Measurements from ENCODE around the gene RGS17. TPM values are rescaled to one million over a fixed set of nuclear protein-coding genes. Genes with fewer than 3 reads are reported as not detected.

RGS17 gene
- total RNA-seq, 2 donors from 2014 or later: 0.26 to 0.45 TPM

- Mint-ChIP-seq H3K27me3 (peaks cover 0 to 14% of the 10 kb centered on the region in 2 donors), H3K4me3 (no peak overlapping the region), H3K9me3 (peaks cover 6% of the 10 kb centered on the region), H3K36me3 (peaks cover 9% of the 10 kb centered on the region), H3K4me1 (ENCODE audit: low read depth in 2 of 2) (no peaks in the 10 kb centered on the region), H3K27ac (no peak overlapping the region)
- ATAC-seq (no peak), DNase-seq (ENCODE audit: low spot score) (no peak)
Observed at GRCh38 chr6:153059757-153060156, 71.3 kb downstream of the RGS17 start.

- no peaks in the 10 kb centered on the region for H3K4me1 Mint-ChIP-seq (ENCODE audit: low read depth in 2 of 2)
- DNase-seq (ENCODE audit: low spot score) (no peak), ATAC-seq (no peak)
- no peak overlapping the region for H3K4me3 Mint-ChIP-seq
- peaks cover 0 to 10% of the 10 kb centered on the region in 2 donors for H3K27me3 Mint-ChIP-seq
- H3K27ac Mint-ChIP-seq: no peak overlapping the region
- peaks cover 9% of the 10 kb centered on the region for H3K36me3 Mint-ChIP-seq
- peaks cover 3% of the 10 kb centered on the region for H3K9me3 Mint-ChIP-seq
Observed at GRCh38 chr6:153059311-153059710, 71.8 kb downstream of the RGS17 start.

GRCh38 chr6:153058909-153059308 lies 72.2 kb downstream of the RGS17 start:
- DNase-seq (ENCODE audit: low spot score): no peak
- ATAC-seq: no peak
- Mint-ChIP-seq H3K4me3 (no peak overlapping the region), H3K4me1 (ENCODE audit: low read depth in 2 of 2) (no peaks in the 10 kb centered on the region), H3K9me3 (peaks cover 3% of the 10 kb centered on the region), H3K27ac (no peak overlapping the region), H3K27me3 (peaks cover 0 to 9% of the 10 kb centered on the region in 2 donors), H3K36me3 (peaks cover 9% of the 10 kb centered on the region)

DNA sequence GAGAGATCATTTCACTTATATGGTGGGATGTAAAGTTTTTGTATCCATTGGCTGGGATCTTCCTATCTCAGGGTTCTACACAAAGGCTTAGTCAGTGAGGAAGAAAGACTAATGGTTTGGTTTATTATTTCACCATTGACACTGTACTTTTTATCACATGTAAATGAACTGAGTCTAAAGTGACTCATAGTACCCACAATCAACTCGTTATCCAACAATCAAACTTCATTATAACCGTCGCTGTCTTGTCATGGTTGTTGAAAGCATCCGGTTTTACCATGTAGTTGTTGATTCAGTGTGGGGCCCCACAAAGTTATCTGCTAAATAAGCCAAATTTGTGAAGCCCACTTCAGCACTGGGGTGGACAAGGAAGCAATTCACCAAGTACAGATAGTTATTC lies 72.8 kb downstream of the RGS17 start:
- H3K9me3 Mint-ChIP-seq: peaks cover 2% of the 10 kb centered on the region
- no peaks in the 10 kb centered on the region for H3K4me1 Mint-ChIP-seq (ENCODE audit: low read depth in 2 of 2)
- H3K4me3 Mint-ChIP-seq: no peak overlapping the region
- ATAC-seq: peak in 1 of 2 donors; percentile 51
- peaks cover 5% of the 10 kb centered on the region for H3K36me3 Mint-ChIP-seq
- H3K27ac Mint-ChIP-seq: no peak overlapping the region
- DNase-seq (ENCODE audit: low spot score): no peak
- peaks cover 0 to 9% of the 10 kb centered on the region in 2 donors for H3K27me3 Mint-ChIP-seq

- DNase-seq (ENCODE audit: low spot score) (no peak), ATAC-seq (no peak)
- Mint-ChIP-seq H3K27me3 (peaks cover 5 to 15% of the 10 kb centered on the region in 2 donors), H3K36me3 (no peaks in the 10 kb centered on the region), H3K9me3 (no peaks in the 10 kb centered on the region), H3K4me3 (no peak overlapping the region), H3K27ac (no peak overlapping the region), H3K4me1 (ENCODE audit: low read depth in 2 of 2) (no peaks in the 10 kb centered on the region)
Observed at GRCh38 chr6:153056308-153056707, 74.8 kb downstream of the RGS17 start.

- no peaks in the 10 kb centered on the region for H3K4me1 Mint-ChIP-seq (ENCODE audit: low read depth in 2 of 2)
- H3K27ac Mint-ChIP-seq: no peak overlapping the region
- peaks cover 9% of the 10 kb centered on the region for H3K9me3 Mint-ChIP-seq
- ATAC-seq (no peak), DNase-seq (ENCODE audit: low spot score) (no peak)
- peaks cover 5 to 17% of the 10 kb centered on the region in 2 donors for H3K27me3 Mint-ChIP-seq
- H3K4me3 Mint-ChIP-seq: no peak overlapping the region
- H3K36me3 Mint-ChIP-seq: no peaks in the 10 kb centered on the region
Observed at GRCh38 chr6:153051801-153052200, 79.3 kb downstream of the RGS17 start.

DNA sequence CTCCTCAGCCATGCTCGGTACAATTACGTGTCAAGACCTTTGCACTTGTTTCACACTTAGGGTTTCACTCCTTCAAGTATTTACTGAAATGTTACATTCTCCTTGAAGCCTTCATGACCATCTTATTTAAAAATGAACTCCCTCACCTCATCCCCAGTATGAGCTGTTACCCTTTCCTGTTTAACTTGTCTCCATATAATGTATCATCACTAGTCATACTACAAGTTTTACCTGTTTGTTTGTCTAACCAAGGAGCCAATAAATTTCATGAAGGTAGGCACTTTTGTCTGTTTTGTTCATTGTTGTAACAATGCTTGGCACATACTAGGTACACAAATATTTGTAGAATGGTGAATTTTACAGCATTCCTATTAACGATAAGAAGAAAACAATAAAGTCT lies 82.5 kb downstream of the RGS17 start:
- peaks cover 5 to 8% of the 10 kb centered on the region in 2 donors for H3K27me3 Mint-ChIP-seq
- no peak for ATAC-seq
- no peaks in the 10 kb centered on the region for H3K36me3 Mint-ChIP-seq

DNA sequence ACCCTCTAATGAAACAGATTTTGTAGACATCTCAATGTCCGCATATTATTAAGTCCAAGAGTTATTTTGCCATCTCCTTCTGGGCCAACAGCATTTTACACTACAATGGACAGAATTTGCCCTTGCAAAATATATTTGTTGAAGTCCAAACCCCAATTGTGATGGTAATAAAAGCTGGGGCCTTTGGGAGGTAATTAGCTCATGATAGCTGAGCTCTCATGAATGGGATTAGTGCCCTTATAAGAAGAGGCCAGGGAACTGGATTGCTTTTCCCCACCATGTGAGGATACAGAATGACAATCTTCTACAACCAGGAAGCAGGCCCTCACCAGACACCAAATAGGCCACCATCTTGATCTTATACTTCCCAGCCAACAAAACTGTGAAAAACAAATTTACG lies 83.7 kb downstream of the RGS17 start:
- Mint-ChIP-seq H3K27me3 (peaks cover 5 to 8% of the 10 kb centered on the region in 2 donors), H3K4me3 (no peak overlapping the region), H3K9me3 (peaks cover 9% of the 10 kb centered on the region), H3K4me1 (ENCODE audit: low read depth in 2 of 2) (no peaks in the 10 kb centered on the region), H3K27ac (no peak overlapping the region), H3K36me3 (no peaks in the 10 kb centered on the region)
- no peak for DNase-seq (ENCODE audit: low spot score)
- no peak for ATAC-seq

More for the DNA sequence above, 82.5 kb downstream of the RGS17 start:
- DNase-seq (ENCODE audit: low spot score): no peak
- Mint-ChIP-seq H3K27ac (no peak overlapping the region), H3K9me3 (peaks cover 9% of the 10 kb centered on the region), H3K4me3 (no peak overlapping the region), H3K4me1 (ENCODE audit: low read depth in 2 of 2) (no peaks in the 10 kb centered on the region)

- H3K27ac Mint-ChIP-seq: no peak overlapping the region
- DNase-seq (ENCODE audit: low spot score): no peak
- H3K9me3 Mint-ChIP-seq: peaks cover 9% of the 10 kb centered on the region
- no peaks in the 10 kb centered on the region for H3K4me1 Mint-ChIP-seq (ENCODE audit: low read depth in 2 of 2)
- no peaks in the 10 kb centered on the region for H3K36me3 Mint-ChIP-seq
- no peaks in the 10 kb centered on the region for H3K27me3 Mint-ChIP-seq
- H3K4me3 Mint-ChIP-seq: no peak overlapping the region
- ATAC-seq: no peak
Observed at GRCh38 chr6:153045271-153045670, 85.8 kb downstream of the RGS17 start.

DNA sequence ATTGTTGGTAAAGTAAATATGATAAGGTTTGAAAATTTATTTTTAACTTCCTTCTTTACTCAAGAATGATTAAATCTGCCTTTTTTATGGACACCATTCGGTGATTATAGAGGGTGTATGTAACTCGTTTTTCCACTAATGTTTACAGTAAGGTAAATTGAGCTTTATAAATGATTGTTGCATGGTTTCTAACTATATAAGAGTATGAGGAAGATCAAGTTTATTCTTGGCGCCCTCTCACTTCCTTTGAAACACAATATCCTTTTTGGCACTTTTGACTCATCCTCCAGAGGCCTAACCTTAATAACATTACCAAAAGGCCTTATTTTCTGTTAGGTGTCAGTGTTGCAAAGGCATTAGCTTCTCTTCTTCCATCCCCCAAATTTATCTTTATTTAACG lies 86.8 kb downstream of the RGS17 start:
- no peaks in the 10 kb centered on the region for H3K27me3 Mint-ChIP-seq

GRCh38 chr6:153043719-153044118 lies 87.4 kb downstream of the RGS17 start:
- Mint-ChIP-seq H3K4me1 (ENCODE audit: low read depth in 2 of 2) (no peaks in the 10 kb centered on the region), H3K27me3 (no peaks in the 10 kb centered on the region), H3K9me3 (peaks cover 9% of the 10 kb centered on the region), H3K27ac (no peak overlapping the region), H3K36me3 (no peaks in the 10 kb centered on the region), H3K4me3 (no peak overlapping the region)
- ATAC-seq (no peak), DNase-seq (ENCODE audit: low spot score) (no peak)

More for the DNA sequence above, 86.8 kb downstream of the RGS17 start:
- Mint-ChIP-seq H3K4me3 (no peak overlapping the region), H3K9me3 (peaks cover 9% of the 10 kb centered on the region), H3K27ac (no peak overlapping the region), H3K4me1 (ENCODE audit: low read depth in 2 of 2) (no peaks in the 10 kb centered on the region), H3K36me3 (no peaks in the 10 kb centered on the region)
- ATAC-seq (no peak), DNase-seq (ENCODE audit: low spot score) (no peak)

DNA sequence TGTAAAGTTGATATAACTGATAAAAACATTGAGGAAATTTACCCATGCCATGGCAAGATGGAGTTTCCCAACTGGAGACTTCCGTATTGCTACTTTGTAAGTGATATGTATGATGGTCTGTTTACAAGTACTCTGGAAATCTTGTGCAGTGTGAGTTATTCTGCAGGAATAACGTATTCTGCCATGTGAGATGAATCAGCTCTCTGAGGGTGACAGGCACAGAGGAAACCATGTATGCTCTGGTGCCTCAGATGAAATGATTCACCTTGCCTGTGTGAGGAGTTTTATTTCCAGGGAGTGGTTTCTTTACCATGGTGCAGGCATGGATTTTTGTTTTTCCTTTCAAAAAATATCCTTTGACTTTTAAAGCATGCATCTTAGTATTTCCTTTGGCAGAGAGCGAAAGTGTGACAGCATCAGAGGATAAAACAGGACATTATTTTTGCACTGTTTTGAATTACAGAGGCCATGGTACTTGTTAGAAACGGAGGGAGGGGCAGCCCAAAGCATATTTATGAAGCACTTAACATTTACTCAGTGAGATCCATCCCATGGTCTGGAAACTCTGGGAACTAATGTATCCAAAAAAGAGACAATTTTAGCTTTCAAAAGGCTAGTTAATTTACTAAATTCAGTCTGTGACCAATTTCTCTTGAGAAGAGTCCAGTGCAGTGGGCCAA lies 92.6 kb downstream of the RGS17 start:
- Mint-ChIP-seq H3K36me3 (no peaks in the 10 kb centered on the region), H3K9me3 (no peaks in the 10 kb centered on the region), H3K27me3 (peaks cover 0 to 14% of the 10 kb centered on the region in 2 donors), H3K27ac (no peak overlapping the region), H3K4me3 (no peak overlapping the region), H3K4me1 (ENCODE audit: low read depth in 2 of 2) (no peaks in the 10 kb centered on the region)
- ATAC-seq (no peak), DNase-seq (ENCODE audit: low spot score) (no peak)

GRCh38 chr6:153034139-153034538 lies 96.9 kb downstream of the RGS17 start:
- Mint-ChIP-seq H3K4me1 (ENCODE audit: low read depth in 2 of 2) (no peaks in the 10 kb centered on the region), H3K9me3 (no peaks in the 10 kb centered on the region), H3K36me3 (no peaks in the 10 kb centered on the region), H3K27me3 (peaks cover 0 to 19% of the 10 kb centered on the region in 2 donors), H3K27ac (no peak overlapping the region), H3K4me3 (no peak overlapping the region)
- no peak for ATAC-seq
- no peak for DNase-seq (ENCODE audit: low spot score)

DNA sequence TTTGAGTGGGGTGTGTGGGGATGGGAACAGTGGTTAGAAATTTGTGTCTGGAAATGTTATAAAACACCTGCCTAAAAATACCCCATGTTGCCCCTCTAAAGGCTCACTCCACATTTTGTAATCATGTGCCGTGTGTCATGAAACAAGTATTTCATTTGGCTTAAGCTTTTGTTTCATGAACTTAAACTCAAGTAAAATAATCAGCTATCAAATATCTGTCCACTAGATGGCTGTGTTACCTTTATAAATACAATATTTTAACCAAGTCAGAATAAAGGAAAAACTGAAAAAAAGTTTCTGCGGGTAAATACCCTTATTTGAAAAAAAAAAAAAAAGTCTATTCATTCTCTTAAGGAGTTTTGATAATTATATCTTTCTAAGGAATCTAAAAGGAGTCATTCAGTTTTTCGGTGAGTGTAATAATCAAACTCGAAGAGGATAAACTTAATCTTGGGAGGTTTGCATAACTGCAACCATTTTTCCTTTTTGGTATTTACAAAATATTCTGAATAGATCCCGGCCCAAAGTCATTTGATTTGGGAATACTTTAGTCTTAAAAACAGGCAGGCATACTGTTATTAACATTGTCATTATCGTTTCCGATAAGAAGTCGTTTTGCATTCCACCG lies 98.7 kb downstream of the RGS17 start:
- no peak overlapping the region for H3K27ac Mint-ChIP-seq
- H3K4me3 Mint-ChIP-seq: no peak overlapping the region
- ATAC-seq: no peak
- peaks cover 3 to 19% of the 10 kb centered on the region in 2 donors for H3K27me3 Mint-ChIP-seq
- no peaks in the 10 kb centered on the region for H3K36me3 Mint-ChIP-seq
- H3K4me1 Mint-ChIP-seq (ENCODE audit: low read depth in 2 of 2): no peaks in the 10 kb centered on the region
- DNase-seq (ENCODE audit: low spot score): no peak
- no peaks in the 10 kb centered on the region for H3K9me3 Mint-ChIP-seq

Measured in natural killer cell treated with Interleukin-12 subunit alpha and Interleukin-12 subunit beta and Interleukin-15 and Interleukin-18, amount 100 ng/mL, for 72 hours (primary cell).